Fibroblast of skin of scalp (primary cell): ENCODE results near the gene BORCS5. TPM values are rescaled to one million over a fixed set of nuclear protein-coding genes. Genes with fewer than 3 reads are reported as not detected.
A peak's percentile ranks its signal among the peaks of the same experiment; 100 is the strongest.
"Not testable (repeated sequence)": the region's sequence is repeated elsewhere in the genome, so short reads cannot be mapped to it uniquely, and the experiment has no call there.

Experiments used
- DNase-seq: peaks from one replicate; pipeline ENCODE4 v3.0.0-alpha.2; 2013
- polyA plus RNA-seq, 2 experiments: library from polyadenylated mRNA; unstranded; fragments of 120-200 nt; gene quantifications; one replicate each; pipeline ENCODE4 v1.2.1, GENCODE V29; 2013; ENCODE audit not compliant: insufficient read length in 2 of 2

The BORCS5 gene
- 8.5 TPM for polyA plus RNA-seq (2013, experiment 1 of 2; ENCODE audit: insufficient read length)
- 10.5 TPM for polyA plus RNA-seq (2013, experiment 2 of 2; ENCODE audit: insufficient read length)

GRCh38 chr12:12356896-12357718, at the start of gene BORCS5:
Gene BORCS5 (plus strand): TSS chr12:12357078. CDS start chr12:12357452, 374 bp downstream.
- DNase-seq: peak; percentile 92

DNA sequence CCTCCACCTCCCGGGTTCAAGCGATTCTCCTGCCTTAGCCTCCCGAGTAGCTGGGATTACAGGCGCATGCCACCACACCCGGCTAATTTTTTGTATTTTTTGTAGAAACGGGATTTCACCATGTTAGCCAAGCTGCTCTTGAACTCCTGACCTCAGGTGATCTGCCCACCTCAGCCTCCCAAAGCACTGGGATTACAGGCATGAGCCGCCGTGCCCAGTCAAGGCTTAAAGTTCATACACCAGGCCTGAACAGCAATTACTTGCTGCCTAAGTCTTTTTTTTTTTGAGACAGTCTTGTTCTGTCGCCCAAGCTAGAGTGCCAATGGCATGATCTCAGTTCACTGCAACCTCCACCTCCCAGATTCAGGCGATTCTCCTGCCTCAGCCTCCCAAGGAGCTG, 46.2 kb upstream of the BORCS5 start:
- not testable (repeated sequence) for DNase-seq

DNA sequence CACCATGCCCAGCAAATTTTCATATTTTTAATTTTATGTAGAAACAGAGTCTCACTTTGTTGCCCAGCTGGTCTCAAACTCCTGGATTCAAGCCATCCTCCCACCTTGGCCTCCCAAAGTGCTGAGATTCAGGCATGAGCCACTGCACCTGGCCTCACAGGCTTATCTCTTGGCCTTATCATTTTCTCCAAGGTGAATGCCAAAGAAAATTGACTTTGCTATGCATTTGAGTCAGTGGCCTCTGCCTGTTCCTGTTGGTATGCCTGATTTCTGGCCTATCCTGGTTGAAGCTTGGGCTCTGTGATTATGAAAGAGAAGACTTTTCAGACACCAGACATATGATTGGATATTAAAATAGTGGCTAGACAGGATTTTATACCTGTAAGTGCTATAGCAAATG, 41.0 kb upstream of the BORCS5 start:
- no peak for DNase-seq

GRCh38 chr12:12319451-12320183, 37.3 kb upstream of the BORCS5 start:
- DNase-seq: peak; percentile 43

DNA sequence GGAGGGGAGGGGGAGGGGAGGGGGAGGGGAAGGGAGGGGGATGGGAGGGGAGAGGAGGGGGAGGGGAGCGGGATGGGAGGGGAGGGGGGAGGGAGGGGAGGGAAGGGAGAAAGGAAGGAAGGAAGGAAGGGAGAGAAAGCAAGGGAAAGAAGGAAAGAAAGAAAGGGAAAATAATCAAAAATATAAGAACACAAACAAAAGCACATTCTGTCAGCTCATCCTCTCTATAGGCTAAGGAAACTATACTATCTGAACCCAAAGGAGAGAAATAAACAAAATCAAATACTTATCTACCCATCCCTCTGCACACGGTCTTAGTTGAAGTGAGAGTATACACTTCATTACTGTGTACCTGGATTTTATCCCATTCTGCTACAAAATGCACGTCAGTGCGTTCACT, 33.8 kb upstream of the BORCS5 start:
- no peak for DNase-seq

- DNase-seq: peak; percentile 73
Measured at GRCh38 chr12:12323591-12323990, 33.3 kb upstream of the BORCS5 start.

- DNase-seq: no peak
Measured at GRCh38 chr12:12326262-12326661, 30.6 kb upstream of the BORCS5 start.

- peak; percentile 67 for DNase-seq
Measured at GRCh38 chr12:12327802-12328201, 29.1 kb upstream of the BORCS5 start.

DNA sequence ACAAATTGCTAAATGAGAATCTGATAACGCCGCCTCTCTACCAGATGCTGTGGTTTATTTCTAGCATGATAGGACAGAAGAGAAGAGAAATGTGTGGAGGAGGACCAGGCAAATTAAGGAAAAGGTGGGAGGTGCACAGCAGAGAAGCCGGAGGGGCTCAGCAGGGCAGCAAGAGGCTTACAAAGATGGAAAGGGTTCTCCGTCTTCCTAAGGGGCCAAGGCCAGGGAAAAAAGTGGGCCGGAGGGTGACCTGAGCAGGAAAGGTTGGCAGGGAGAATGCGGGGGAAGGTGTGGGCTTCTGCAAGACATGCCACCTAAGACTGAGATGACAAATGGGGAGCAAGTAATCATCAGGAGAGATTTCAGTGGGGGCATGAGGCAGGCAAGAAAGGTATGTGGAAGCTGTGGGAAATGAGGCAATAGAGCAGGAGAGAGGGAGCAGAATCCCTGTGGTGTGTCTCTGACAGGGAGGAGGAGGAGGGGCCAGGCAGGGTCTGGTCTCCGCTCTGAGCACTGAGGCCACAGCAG, 25.6 kb upstream of the BORCS5 start:
- DNase-seq: peak; percentile 37

- DNase-seq: no peak
Measured at GRCh38 chr12:12331896-12332295, 25.0 kb upstream of the BORCS5 start.

- DNase-seq: peak; percentile 60
Measured at GRCh38 chr12:12333407-12334366, 23.2 kb upstream of the BORCS5 start.

- DNase-seq: peak; percentile 46
Measured at GRCh38 chr12:12334367-12335040, 22.4 kb upstream of the BORCS5 start.

GRCh38 chr12:12336049-12336411, 20.8 kb upstream of the BORCS5 start:
- DNase-seq: peak; percentile 11

GRCh38 chr12:12336511-12336910, 20.4 kb upstream of the BORCS5 start:
- no peak for DNase-seq

GRCh38 chr12:12338527-12339168, 18.2 kb upstream of the BORCS5 start:
- no peak for DNase-seq

- DNase-seq: peak; percentile 19
Measured at GRCh38 chr12:12349711-12350665, 6.9 kb upstream of the BORCS5 start, which contains the start of gene MANSC1. Gene MANSC1 (minus strand): TSS chr12:12350242. CDS start chr12:12343314, 6,928 bp downstream.

GRCh38 chr12:12350868-12351463, 5.9 kb upstream of the BORCS5 start:
- no peak for DNase-seq

DNA sequence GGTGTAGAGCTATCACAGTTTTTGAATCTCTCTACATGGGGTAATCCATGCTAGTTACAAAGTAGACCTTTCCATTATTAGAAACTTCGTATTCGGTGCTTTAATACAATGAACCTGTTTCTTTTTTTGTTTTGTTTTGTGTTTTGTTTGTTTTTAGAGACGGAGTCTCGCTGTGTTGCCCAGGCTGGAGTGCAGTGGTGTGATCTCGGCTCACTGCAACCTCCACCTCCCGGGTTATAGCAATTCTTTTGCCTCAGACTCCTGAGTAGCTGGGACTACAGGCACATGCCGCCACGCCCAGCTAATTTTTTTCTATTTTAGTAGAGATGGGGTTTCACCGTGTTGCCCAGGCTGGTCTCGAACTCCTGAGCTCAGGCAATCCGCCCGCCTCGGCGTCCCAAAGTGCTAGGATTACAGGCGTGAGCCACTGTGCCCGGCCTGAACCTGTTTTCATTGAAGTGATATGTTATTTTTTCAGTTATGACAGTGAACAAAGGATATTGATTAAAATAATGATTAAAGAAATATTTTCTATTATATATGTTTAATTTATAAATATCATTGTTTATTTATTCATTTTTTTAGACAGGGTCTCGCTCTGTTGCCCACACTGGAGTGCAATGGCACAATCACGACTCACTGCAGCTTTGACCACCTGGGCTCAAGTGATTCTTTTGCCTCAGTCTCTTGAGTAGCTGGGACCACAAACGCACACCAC, 5.3 kb upstream of the BORCS5 start:
- not testable (repeated sequence) for DNase-seq

- no peak for DNase-seq
Measured at GRCh38 chr12:12353276-12353675, 3.6 kb upstream of the BORCS5 start.
